HG03097 (cell line): Measurements from ENCODE around the gene POU6F2.
"Not testable (repeated sequence)": the region's sequence is repeated elsewhere in the genome, so short reads cannot be mapped to it uniquely, and the experiment has no call there.

Experiments
- ATAC-seq: cut with Tn5 transposase; IDR thresholded peaks from one replicate; pipeline ENCODE4 v1.9.1; 2021; ENCODE audit not compliant: unreplicated experiment, low FRiP score

POU6F2 gene

GRCh38 chr7:39172137-39172536 lies 194.4 kb downstream of the POU6F2 start:
- no peak for ATAC-seq

- no peak for ATAC-seq
These were observed 203.7 kb downstream of the POU6F2 start for GRCh38 chr7:39181398-39181797.

- no peak for ATAC-seq
These were observed 206.1 kb downstream of the POU6F2 start for GRCh38 chr7:39183796-39184195.

- ATAC-seq, result no peak
These were observed 206.7 kb downstream of the POU6F2 start for GRCh38 chr7:39184391-39184790.

- ATAC-seq, result no peak
These were observed 208.4 kb downstream of the POU6F2 start for GRCh38 chr7:39186131-39186530.

- no peak for ATAC-seq
These were observed 209.0 kb downstream of the POU6F2 start for GRCh38 chr7:39186671-39187070.

GRCh38 chr7:39187130-39187529 lies 209.4 kb downstream of the POU6F2 start:
- no peak for ATAC-seq

- ATAC-seq, result no peak
These were observed 214.8 kb downstream of the POU6F2 start for GRCh38 chr7:39192476-39192875.

GRCh38 chr7:39194388-39194787 lies 216.7 kb downstream of the POU6F2 start:
- not testable (repeated sequence) for ATAC-seq

GRCh38 chr7:39195967-39196366 lies 218.3 kb downstream of the POU6F2 start:
- no peak for ATAC-seq

GRCh38 chr7:39197831-39198230 lies 220.1 kb downstream of the POU6F2 start:
- no peak for ATAC-seq

GRCh38 chr7:39198556-39198955 lies 220.8 kb downstream of the POU6F2 start:
- ATAC-seq, result no peak

- ATAC-seq, result no peak
These were observed 221.3 kb downstream of the POU6F2 start for GRCh38 chr7:39199006-39199405.

- ATAC-seq, result no peak
These were observed 222.2 kb downstream of the POU6F2 start for GRCh38 chr7:39199951-39200350.

- no peak for ATAC-seq
These were observed 224.3 kb downstream of the POU6F2 start for GRCh38 chr7:39202041-39202440.

GRCh38 chr7:39210362-39210761 lies 232.7 kb downstream of the POU6F2 start:
- no peak for ATAC-seq

GRCh38 chr7:39211581-39211980 lies 233.9 kb downstream of the POU6F2 start:
- ATAC-seq, result no peak

GRCh38 chr7:39212876-39213275 lies 235.2 kb downstream of the POU6F2 start:
- no peak for ATAC-seq

GRCh38 chr7:39217783-39218182 lies 240.1 kb downstream of the POU6F2 start:
- ATAC-seq, result no peak

GRCh38 chr7:39219869-39220268 lies 242.2 kb downstream of the POU6F2 start:
- ATAC-seq, result no peak

GRCh38 chr7:39221901-39222300 lies 244.2 kb downstream of the POU6F2 start:
- ATAC-seq, result no peak

- no peak for ATAC-seq
These were observed 251.2 kb downstream of the POU6F2 start for GRCh38 chr7:39228946-39229345.

GRCh38 chr7:39233851-39234529 lies 256.3 kb downstream of the POU6F2 start:
- no peak for ATAC-seq
